DND-41 (cell line): ENCODE data around the gene PNKD.
"Not testable (repeated sequence)": the region's sequence is repeated elsewhere in the genome, so short reads cannot be mapped to it uniquely, and the experiment has no call there.

Source experiments
- ATAC-seq: fragments of 200-7000 bp; cut with Tn5 transposase; 3 replicates; pipeline ENCODE4 v1.9.1; 2021; ENCODE audit warnings: low read depth; ENCODE audit not compliant: insufficient read depth
- DNase-seq: peaks from one replicate; pipeline ENCODE4 v3.0.0-alpha.2; 2020
- H2AFZ ChIP-seq: 2 replicates; pipeline ENCODE4 v1.6.0; 2012; ENCODE audit warnings: low read depth, low read length
- H3K27ac ChIP-seq: 2 replicates; pipeline ENCODE4 v1.5.1; 2012; ENCODE audit warnings: low read length, inconsistent platforms
- H3K27me3 ChIP-seq: fragments of 200-600 bp; sonication (generic); 2 replicates; pipeline ENCODE4 v1.6.0; 2012; ENCODE audit warnings: low read length, mild to moderate bottlenecking, inconsistent platforms; ENCODE audit not compliant: insufficient read depth, poor library complexity
- H3K36me3 ChIP-seq: 2 replicates; pipeline ENCODE4 v1.5.1; 2012; ENCODE audit warnings: low read length, inconsistent platforms; ENCODE audit not compliant: insufficient read depth
- H3K4me1 ChIP-seq: 2 replicates; pipeline ENCODE4 v1.5.1; 2012; ENCODE audit warnings: mild to moderate bottlenecking, low read length; ENCODE audit not compliant: insufficient read depth
- H3K4me2 ChIP-seq: 2 replicates; pipeline ENCODE4 v1.6.0; 2012; ENCODE audit warnings: mild to moderate bottlenecking, moderate library complexity, low read length, inconsistent platforms; ENCODE audit not compliant: insufficient read depth
- H3K4me3 ChIP-seq, 2 experiments: fragments of 200-600 bp in 1 of 2; shearing (Covaris generic) in 1 of 2; 2 replicates each; pipeline ENCODE4 v1.5.1; 2012 to 2016; ENCODE audit warnings: inconsistent platforms in 2 of 2, low read length in 2 of 2, mild to moderate bottlenecking in 2 of 2, low read depth in 1 of 2, moderate library complexity in 1 of 2
- H3K79me2 ChIP-seq: 2 replicates; pipeline ENCODE4 v1.6.0; 2012; ENCODE audit warnings: low read length, inconsistent platforms; ENCODE audit not compliant: insufficient read depth
- H3K9ac ChIP-seq: 2 replicates; pipeline ENCODE4 v1.6.0; 2012; ENCODE audit warnings: low read depth, mild to moderate bottlenecking, inconsistent platforms, low read length, moderate library complexity
- H3K9me3 ChIP-seq: 2 replicates; pipeline ENCODE4 v1.5.1; 2012; ENCODE audit warnings: low read length, moderate library complexity, mild to moderate bottlenecking, inconsistent platforms; ENCODE audit not compliant: insufficient read depth, severe bottlenecking
- H4K20me1 ChIP-seq: 2 replicates; pipeline ENCODE4 v1.6.0; 2012; ENCODE audit warnings: low read length; ENCODE audit not compliant: insufficient read depth
- CTCF ChIP-seq: IDR thresholded peaks from 2 replicates; pipeline ENCODE4 v1.5.1; 2012; ENCODE audit warnings: borderline replicate concordance, low read length, moderate library complexity, mild to moderate bottlenecking; ENCODE audit not compliant: poor library complexity, severe bottlenecking; ENCODE audit errors: extremely low read depth
- EZH2 ChIP-seq: IDR thresholded peaks from 3 replicates; pipeline ENCODE4 v1.6.1; 2012; ENCODE audit warnings: borderline replicate concordance, low read depth, mild to moderate bottlenecking, moderate library complexity, low read length, inconsistent platforms; ENCODE audit not compliant: severe bottlenecking

PNKD gene

GRCh38 chr2:218271865-218272530 is 1.7 kb downstream of the PNKD start:
- Histone ChIP-seq H3K4me1 (peaks cover 36% of the 10 kb centered on the region), H2AFZ (no peak overlapping the region), H3K36me3 (peaks cover 57% of the 10 kb centered on the region), H3K4me2 (peak overlapping the region; percentile 96), H3K27ac (no peak overlapping the region), H3K9me3 (no peaks in the 10 kb centered on the region), H3K9ac (peak overlapping the region; percentile 90; the same call in 1 of the 2 replicates), H3K27me3 (no peaks in the 10 kb centered on the region), H3K4me3 (peak overlapping the region in 1 of 2 experiments; percentile 99; a peak in 2 of 4 replicates), H3K79me2 (peaks cover 44% of the 10 kb centered on the region), H4K20me1 (peaks cover 13% of the 10 kb centered on the region; the same call in 1 of the 2 replicates)
- TF ChIP-seq EZH2 (no peak), CTCF (no peak)
- DNase-seq: no peak
- ATAC-seq: no peak

- DNase-seq (peak; percentile 81), ATAC-seq (peak; percentile 36)
- Histone ChIP-seq H4K20me1 (peaks cover 10% of the 10 kb centered on the region; the same call in 1 of the 2 replicates), H3K4me3 (no peak overlapping the region), H3K79me2 (peaks cover 39% of the 10 kb centered on the region), H3K36me3 (peaks cover 57% of the 10 kb centered on the region), H3K4me1 (peaks cover 33% of the 10 kb centered on the region), H3K9ac (no peak overlapping the region), H3K27ac (no peak overlapping the region), H2AFZ (no peak overlapping the region), H3K4me2 (peak overlapping the region; percentile 37), H3K27me3 (no peaks in the 10 kb centered on the region), H3K9me3 (no peaks in the 10 kb centered on the region)
- TF ChIP-seq EZH2 (no peak), CTCF (peak; percentile 93)
Observed at GRCh38 chr2:218272531-218273212, 2.4 kb downstream of the PNKD start.

GRCh38 chr2:218273214-218273907 is 3.0 kb downstream of the PNKD start:
- not testable (repeated sequence) for H4K20me1 ChIP-seq, H3K4me3 ChIP-seq, H3K9ac ChIP-seq, ATAC-seq, H3K27me3 ChIP-seq, H3K27ac ChIP-seq, DNase-seq, H3K9me3 ChIP-seq, H2AFZ ChIP-seq, H3K4me2 ChIP-seq
- Histone ChIP-seq H3K4me1 (peaks cover 32% of the 10 kb centered on the region), H3K79me2 (peaks cover 36% of the 10 kb centered on the region), H3K36me3 (peaks cover 57% of the 10 kb centered on the region)

- Histone ChIP-seq H2AFZ (no peak overlapping the region), H3K36me3 (peaks cover 59% of the 10 kb centered on the region), H3K9ac (no peak overlapping the region), H3K9me3 (no peaks in the 10 kb centered on the region), H3K4me2 (no peak overlapping the region), H4K20me1 (peaks cover 9% of the 10 kb centered on the region; the same call in 1 of the 2 replicates), H3K79me2 (peaks cover 34% of the 10 kb centered on the region), H3K4me1 (peaks cover 29% of the 10 kb centered on the region), H3K4me3 (no peak overlapping the region), H3K27ac (no peak overlapping the region), H3K27me3 (no peaks in the 10 kb centered on the region)
- TF ChIP-seq EZH2: no peak
- TF ChIP-seq CTCF: no peak
- ATAC-seq: no peak
- DNase-seq: no peak
Observed at GRCh38 chr2:218273908-218274249, 3.6 kb downstream of the PNKD start.
